NCI-H1048 (cell line): ENCODE data around the gene TOX2.

Source experiments
- DNase-seq: peaks from one replicate; lab custom pipeline; 2025; lab: John Stamatoyannopoulos, UW

TOX2 gene

GRCh38 chr20:44102582-44102981 lies 187.9 kb downstream of the TOX2 start:
- DNase-seq: no peak

GRCh38 chr20:44104798-44105517 lies 190.3 kb downstream of the TOX2 start:
- no peak for DNase-seq

GRCh38 chr20:44106615-44107014 lies 192.0 kb downstream of the TOX2 start:
- no peak for DNase-seq

- DNase-seq: no peak
Observed at GRCh38 chr20:44109951-44110361, 195.3 kb downstream of the TOX2 start.

- no peak for DNase-seq
Observed at GRCh38 chr20:44110816-44111568, 196.3 kb downstream of the TOX2 start.

GRCh38 chr20:44111712-44112335 lies 197.2 kb downstream of the TOX2 start:
- DNase-seq: no peak

- DNase-seq: no peak
Observed at GRCh38 chr20:44112456-44112855, 197.8 kb downstream of the TOX2 start.

GRCh38 chr20:44112889-44113617 lies 198.4 kb downstream of the TOX2 start:
- no peak for DNase-seq

GRCh38 chr20:44113618-44114376 lies 199.1 kb downstream of the TOX2 start:
- no peak for DNase-seq

- no peak for DNase-seq
Observed at GRCh38 chr20:44115181-44115580, 200.5 kb downstream of the TOX2 start.

- no peak for DNase-seq
Observed at GRCh38 chr20:44115762-44116644, 201.4 kb downstream of the TOX2 start.

- DNase-seq: no peak
Observed at GRCh38 chr20:44117296-44118184, 202.9 kb downstream of the TOX2 start.

- no peak for DNase-seq
Observed at GRCh38 chr20:44118185-44119033, 203.8 kb downstream of the TOX2 start.
